Stimulated activated CD8-positive, alpha-beta memory T cell treated with anti-CD3 and anti-CD28 coated beads, Interleukin-12 subunit alpha, Interleukin-12 subunit beta, amount 100 ng/mL, for 1 hour (primary cell): ENCODE results near the gene PCDH17.

Experiments used
- DNase-seq: peaks from one replicate; pipeline ENCODE4 v3.0.0-alpha.2; 2020; ENCODE audit warnings: low read depth

PCDH17 gene

GRCh38 chr13:57734306-57734705, 102.8 kb downstream of the PCDH17 start:
- no peak for DNase-seq

- DNase-seq: no peak
These were observed 107.5 kb downstream of the PCDH17 start for GRCh38 chr13:57739089-57739488.

DNA sequence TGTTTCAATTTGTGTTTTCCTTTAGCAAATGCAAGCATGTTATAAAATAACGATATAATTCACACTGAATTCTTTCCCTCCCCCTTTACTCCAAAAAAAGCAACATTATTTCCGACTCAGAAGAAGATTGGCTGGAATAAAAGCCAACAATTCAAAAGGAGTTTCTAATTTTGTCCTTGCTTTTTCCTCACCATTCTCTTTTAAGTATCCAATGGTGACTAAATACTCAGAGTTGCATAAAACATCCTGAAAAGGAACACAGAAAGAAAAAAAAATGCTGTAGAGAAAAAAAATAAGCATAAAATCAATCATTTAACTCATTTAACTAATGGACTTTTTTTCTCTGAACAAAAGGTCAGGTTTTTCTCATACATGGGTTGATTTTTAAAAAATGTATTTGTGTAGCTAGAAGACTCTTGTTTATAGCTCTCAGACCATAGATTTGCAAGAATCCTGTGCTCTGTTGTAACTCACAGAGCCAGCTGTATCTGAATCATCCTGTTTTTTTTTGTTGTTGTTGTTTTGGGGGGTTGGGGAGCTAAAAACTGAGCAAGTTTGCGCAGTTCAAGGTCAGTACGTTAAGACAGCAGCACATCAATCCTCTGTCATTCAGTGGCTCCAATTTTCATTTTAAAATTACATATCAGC, 108.1 kb downstream of the PCDH17 start:
- DNase-seq: no peak

DNA sequence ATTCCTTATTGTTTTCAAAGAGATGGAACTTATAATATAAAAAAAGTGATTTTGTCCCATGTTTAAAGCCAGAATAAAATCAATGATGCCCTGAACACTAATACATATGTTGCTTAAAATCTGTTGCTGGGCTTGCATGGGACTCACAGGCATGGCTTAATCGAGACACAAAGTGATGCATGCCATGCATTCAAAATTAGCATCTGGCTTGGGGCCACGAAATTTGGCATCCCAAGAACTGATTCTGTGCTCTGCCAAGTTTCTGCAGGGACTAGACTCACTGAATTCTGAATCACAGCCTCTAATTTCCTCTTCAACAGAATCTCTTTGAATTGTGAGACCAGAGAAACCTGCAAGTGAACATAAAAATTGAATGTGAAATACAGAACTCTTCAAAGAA, 109.2 kb downstream of the PCDH17 start:
- no peak for DNase-seq

DNA sequence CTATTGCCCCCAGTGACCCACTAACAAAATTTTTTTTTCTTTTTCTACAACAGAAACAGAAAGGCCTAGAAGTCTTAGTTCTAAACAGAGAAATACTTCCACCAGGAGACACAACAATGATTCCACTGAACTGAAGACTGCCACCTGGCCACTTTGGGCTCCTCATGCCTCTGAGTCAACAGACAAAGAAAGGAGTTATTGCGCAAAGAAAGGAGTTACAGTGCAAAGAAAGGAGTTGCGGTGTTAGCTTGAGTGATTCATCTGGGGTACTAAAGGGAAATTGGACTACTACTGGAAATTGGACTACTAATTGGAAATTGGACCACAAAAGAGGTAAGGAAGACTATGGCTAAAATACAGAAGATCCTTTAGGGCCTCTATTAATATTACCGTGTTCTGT, 116.6 kb downstream of the PCDH17 start:
- DNase-seq: no peak

GRCh38 chr13:57760951-57761350, 129.4 kb downstream of the PCDH17 start:
- no peak for DNase-seq

- no peak for DNase-seq
These were observed 132.1 kb downstream of the PCDH17 start for GRCh38 chr13:57763689-57764088.
